ENCODE data around the gene PEX14.

Gene PEX14

GRCh38 chr1:10520497-10520896, 45.7 kb downstream of the PEX14 start:
- no peak for DNase-seq (ENCODE audit: low read depth)

GRCh38 chr1:10520952-10521351, 46.2 kb downstream of the PEX14 start:
- no peak for DNase-seq (ENCODE audit: low read depth)

GRCh38 chr1:10521537-10522157, 46.9 kb downstream of the PEX14 start:
- DNase-seq (ENCODE audit: low read depth): no peak

GRCh38 chr1:10522322-10522860, 47.6 kb downstream of the PEX14 start:
- no peak for DNase-seq (ENCODE audit: low read depth)

- no peak for DNase-seq (ENCODE audit: low read depth)
Measured at GRCh38 chr1:10525208-10525607, 50.5 kb downstream of the PEX14 start.

GRCh38 chr1:10528066-10529014, 53.6 kb downstream of the PEX14 start:
- no peak for DNase-seq (ENCODE audit: low read depth)

GRCh38 chr1:10529091-10529490, 54.3 kb downstream of the PEX14 start:
- DNase-seq (ENCODE audit: low read depth): no peak

GRCh38 chr1:10529765-10530164, 55.0 kb downstream of the PEX14 start:
- DNase-seq (ENCODE audit: low read depth): no peak

- DNase-seq (ENCODE audit: low read depth): no peak
Measured at GRCh38 chr1:10530281-10530740, 55.6 kb downstream of the PEX14 start.

- no peak for DNase-seq (ENCODE audit: low read depth)
Measured at GRCh38 chr1:10530756-10531495, 56.2 kb downstream of the PEX14 start.

- DNase-seq (ENCODE audit: low read depth): no peak
Measured at GRCh38 chr1:10532362-10532761, 57.6 kb downstream of the PEX14 start.

- DNase-seq (ENCODE audit: low read depth): no peak
Measured at GRCh38 chr1:10534519-10534918, 59.8 kb downstream of the PEX14 start.

- no peak for DNase-seq (ENCODE audit: low read depth)
Measured at GRCh38 chr1:10536133-10536770, 61.5 kb downstream of the PEX14 start.

- DNase-seq (ENCODE audit: low read depth): no peak
Measured at GRCh38 chr1:10537082-10537766, 62.5 kb downstream of the PEX14 start.

GRCh38 chr1:10538646-10539355, 64.1 kb downstream of the PEX14 start:
- no peak for DNase-seq (ENCODE audit: low read depth)

- DNase-seq (ENCODE audit: low read depth): no peak
Measured at GRCh38 chr1:10539411-10540043, 64.8 kb downstream of the PEX14 start.

GRCh38 chr1:10540277-10541005, 65.7 kb downstream of the PEX14 start:
- DNase-seq (ENCODE audit: low read depth): no peak

GRCh38 chr1:10541286-10541685, 66.5 kb downstream of the PEX14 start:
- no peak for DNase-seq (ENCODE audit: low read depth)

- no peak for DNase-seq (ENCODE audit: low read depth)
Measured at GRCh38 chr1:10544239-10544638, 69.5 kb downstream of the PEX14 start.
